Panc1 (cell line): Measurements from ENCODE around the gene CHRNA1. TPM values are rescaled to one million over a fixed set of nuclear protein-coding genes. Genes with fewer than 3 reads are reported as not detected.

Experiments used
- ATAC-seq: fragments of 200-7000 bp; cut with Tn5 transposase; 2 replicates; pipeline ENCODE4 v1.9.1; 2020; ENCODE audit warnings: mild to moderate bottlenecking, moderate library complexity
- BruUV-seq: library from RNA; stranded (reverse); fragments of 400-500 nt; replicated peaks from 2 replicates; lab custom pipeline; 2021; lab: Mats Ljungman, UMichigan
- CTCF ChIA-PET: fragments of 300-600 bp; sonication (Branson Sonifier 250); formaldehyde crosslinking; loops from one replicate; lab custom pipeline; 2022; ENCODE audit warnings: antibody characterized with exemption; lab: Charles Lee
- POLR2A ChIA-PET: fragments of 300-600 bp; sonication (Branson Sonifier 250); formaldehyde crosslinking; loops from one replicate; lab custom pipeline; 2022; ENCODE audit warnings: antibody characterized with exemption; lab: Charles Lee
- DNase-seq: peaks from one replicate; pipeline ENCODE4 v3.0.0-alpha.2; 2010; ENCODE audit warnings: low read depth, low spot score
- H3K27ac ChIP-seq: 2 replicates; pipeline ENCODE4 v1.5.1; 2011; ENCODE audit warnings: mild to moderate bottlenecking, low read length, inconsistent platforms
- H3K27me3 ChIP-seq: fragments of 200-500 bp; sonication (Bioruptor generic); 2 replicates; pipeline ENCODE4 v1.6.0; 2014; ENCODE audit warnings: low read length, inconsistent platforms; ENCODE audit not compliant: control insufficient read depth, insufficient read depth
- H3K36me3 ChIP-seq: fragments of 200-500 bp; sonication (Bioruptor generic); 2 replicates; pipeline ENCODE4 v1.5.1; 2014; ENCODE audit warnings: inconsistent platforms, mild to moderate bottlenecking, low read length, moderate library complexity; ENCODE audit not compliant: control insufficient read depth, insufficient read depth
- H3K4me1 ChIP-seq: 2 replicates; pipeline ENCODE4 v1.5.1; 2011; ENCODE audit warnings: inconsistent platforms, mild to moderate bottlenecking, low read length, moderate library complexity; ENCODE audit not compliant: control insufficient read depth, insufficient read depth
- H3K4me3 ChIP-seq, 2 experiments: 2 replicates each; pipeline ENCODE4 v1.5.1; 2011 to 2012; ENCODE audit warnings: low read depth in 2 of 2, low read length in 2 of 2, mild to moderate bottlenecking in 2 of 2, inconsistent platforms in 1 of 2, moderate library complexity in 1 of 2
- H3K9me3 ChIP-seq: fragments of 200-500 bp; sonication (Bioruptor generic); 2 replicates; pipeline ENCODE4 v1.5.1; 2014; ENCODE audit warnings: low read depth, mild to moderate bottlenecking, inconsistent platforms, low read length, moderate library complexity; ENCODE audit not compliant: control insufficient read depth, insufficient read depth
- CTCF ChIP-seq: fragments of 450-650 bp; IDR thresholded peaks from 2 replicates; pipeline ENCODE4 v1.5.1; 2017; ENCODE audit warnings: mild to moderate bottlenecking
- POLR2AphosphoS5 ChIP-seq: IDR thresholded peaks from 2 replicates; pipeline ENCODE4 v1.6.1; 2012; ENCODE audit warnings: mild to moderate bottlenecking, low read depth, low read length, moderate library complexity
- SIN3A ChIP-seq: IDR thresholded peaks from 2 replicates; pipeline ENCODE4 v1.6.1; 2012; ENCODE audit warnings: low read depth, mild to moderate bottlenecking, low read length, moderate library complexity, borderline replicate concordance; ENCODE audit not compliant: insufficient read depth
- TCF7L2 ChIP-seq: IDR thresholded peaks from 2 replicates; pipeline ENCODE4 v1.6.1; 2011; ENCODE audit warnings: mild to moderate bottlenecking, low read depth, low read length, inconsistent platforms
- in situ Hi-C: cut with HindIII; loops from 2 replicates; pipeline ENCODE4 v1.10.0; 2016; ENCODE audit warnings: low sequenced_read_pairs, low pct_unique_long_range_greater_than_20kb
- intact Hi-C: fragments of 100-400 bp; cut with micrococcal nuclease; formaldehyde crosslinking; loops from one replicate; pipeline ENCODE4 v1.10.0; 2022; ENCODE audit not compliant: unreplicated experiment
- total RNA-seq: library from RNA; stranded (reverse); gene quantifications from one replicate; pipeline ENCODE4 v1.2.1, GENCODE V29; 2021; ENCODE audit not compliant: unreplicated experiment
- TF ChIP-seq, protein P1 (sequence below), 2 experiments: IDR thresholded peaks; 2 replicates each; pipeline ENCODE4 v1.6.1; 2011 to 2012; ENCODE audit warnings: low read depth in 2 of 2, control low read depth in 1 of 2, low read length in 1 of 2, mild to moderate bottlenecking in 1 of 2, moderate library complexity in 1 of 2; ENCODE audit not compliant: insufficient read depth in 1 of 2

The CHRNA1 gene
- total RNA-seq, 1 experiment from 2014 or later, result not detected

DNA sequence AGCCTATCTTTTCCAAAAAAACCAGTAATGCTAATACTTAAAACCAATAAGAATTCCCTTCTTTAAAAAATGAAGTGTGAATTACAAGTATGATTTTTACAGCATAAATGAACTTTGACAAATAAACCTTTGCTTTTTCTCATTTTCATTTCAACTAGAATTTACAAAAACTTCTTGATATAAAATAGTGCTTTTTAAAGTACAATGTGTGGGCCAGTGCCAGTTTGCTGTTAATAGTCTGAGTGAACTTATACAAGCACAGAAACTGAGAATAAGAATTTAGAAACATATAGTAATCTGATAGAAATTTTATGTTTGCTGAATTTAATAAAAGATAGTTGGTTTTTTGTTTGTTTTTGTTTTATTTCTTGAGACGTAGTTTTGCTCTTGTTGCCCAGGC, 43.7 kb upstream of the CHRNA1 start:
- in situ Hi-C loops (no loop called here), intact Hi-C loops (no loop called here)
- H3K36me3 ChIP-seq, result no peaks in the 10 kb centered on the region
- no peak for ATAC-seq
- H3K9me3 ChIP-seq, result no peaks in the 10 kb centered on the region
- ChIA-PET CTCF (no interaction called here), POLR2A (no interaction called here)
- TF ChIP-seq CTCF (no peak), POLR2AphosphoS5 (no peak), TCF7L2 (no peak), SIN3A (no peak)
- TF ChIP-seq, protein P1, sequence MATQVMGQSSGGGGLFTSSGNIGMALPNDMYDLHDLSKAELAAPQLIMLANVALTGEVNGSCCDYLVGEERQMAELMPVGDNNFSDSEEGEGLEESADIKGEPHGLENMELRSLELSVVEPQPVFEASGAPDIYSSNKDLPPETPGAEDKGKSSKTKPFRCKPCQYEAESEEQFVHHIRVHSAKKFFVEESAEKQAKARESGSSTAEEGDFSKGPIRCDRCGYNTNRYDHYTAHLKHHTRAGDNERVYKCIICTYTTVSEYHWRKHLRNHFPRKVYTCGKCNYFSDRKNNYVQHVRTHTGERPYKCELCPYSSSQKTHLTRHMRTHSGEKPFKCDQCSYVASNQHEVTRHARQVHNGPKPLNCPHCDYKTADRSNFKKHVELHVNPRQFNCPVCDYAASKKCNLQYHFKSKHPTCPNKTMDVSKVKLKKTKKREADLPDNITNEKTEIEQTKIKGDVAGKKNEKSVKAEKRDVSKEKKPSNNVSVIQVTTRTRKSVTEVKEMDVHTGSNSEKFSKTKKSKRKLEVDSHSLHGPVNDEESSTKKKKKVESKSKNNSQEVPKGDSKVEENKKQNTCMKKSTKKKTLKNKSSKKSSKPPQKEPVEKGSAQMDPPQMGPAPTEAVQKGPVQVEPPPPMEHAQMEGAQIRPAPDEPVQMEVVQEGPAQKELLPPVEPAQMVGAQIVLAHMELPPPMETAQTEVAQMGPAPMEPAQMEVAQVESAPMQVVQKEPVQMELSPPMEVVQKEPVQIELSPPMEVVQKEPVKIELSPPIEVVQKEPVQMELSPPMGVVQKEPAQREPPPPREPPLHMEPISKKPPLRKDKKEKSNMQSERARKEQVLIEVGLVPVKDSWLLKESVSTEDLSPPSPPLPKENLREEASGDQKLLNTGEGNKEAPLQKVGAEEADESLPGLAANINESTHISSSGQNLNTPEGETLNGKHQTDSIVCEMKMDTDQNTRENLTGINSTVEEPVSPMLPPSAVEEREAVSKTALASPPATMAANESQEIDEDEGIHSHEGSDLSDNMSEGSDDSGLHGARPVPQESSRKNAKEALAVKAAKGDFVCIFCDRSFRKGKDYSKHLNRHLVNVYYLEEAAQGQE (IDR thresholded peaks at IDR 0.05; ENCODE audit: insufficient read depth in 1 of 2, low read depth in 2 of 2, low read length in 1 of 2), result no peak
- no peak overlapping the region for H3K4me3 ChIP-seq
- no TSS peak for BruUV-seq
- H3K4me1 ChIP-seq, result no peaks in the 10 kb centered on the region
- H3K27ac ChIP-seq, result no peak overlapping the region
- DNase-seq, result no peak
- H3K27me3 ChIP-seq, result no peaks in the 10 kb centered on the region

- Histone ChIP-seq H3K27ac (no peak overlapping the region), H3K4me1 (no peaks in the 10 kb centered on the region), H3K9me3 (no peaks in the 10 kb centered on the region), H3K27me3 (no peaks in the 10 kb centered on the region), H3K4me3 (no peak overlapping the region), H3K36me3 (no peaks in the 10 kb centered on the region)
- intact Hi-C loops, result no loop called here
- no TSS peak for BruUV-seq
- TF ChIP-seq CTCF (no peak), POLR2AphosphoS5 (no peak), SIN3A (no peak), TCF7L2 (no peak)
- TF ChIP-seq, protein P1 (IDR thresholded peaks at IDR 0.05; ENCODE audit: insufficient read depth in 1 of 2, low read depth in 2 of 2, low read length in 1 of 2), result no peak
- ChIA-PET CTCF (no interaction called here), POLR2A (no interaction called here)
- in situ Hi-C loops, result no loop called here
- DNase-seq (no peak), ATAC-seq (no peak)
Observed at GRCh38 chr2:174805803-174806202, 41.5 kb upstream of the CHRNA1 start.
